GM12865 (cell line): Measurements from ENCODE around the gene GKN2.
"Not testable (repeated sequence)": the region's sequence is repeated elsewhere in the genome, so short reads cannot be mapped to it uniquely, and the experiment has no call there.

Experiments used
- DNase-seq: peaks from one replicate; pipeline ENCODE4 v3.0.0; 2010; ENCODE audit warnings: low read depth
- H3K4me3 ChIP-seq: 2 replicates; pipeline ENCODE4 v1.5.1; 2011; ENCODE audit warnings: mild to moderate bottlenecking, low read depth, low read length, control low read depth
- TF ChIP-seq, protein P1 (sequence below): IDR thresholded peaks from 2 replicates; pipeline ENCODE4 v1.5.1; 2011; ENCODE audit warnings: low read length, control low read depth, low read depth, inconsistent platforms; ENCODE audit not compliant: insufficient read depth; ENCODE audit errors: missing control alignments

GKN2 gene

DNA sequence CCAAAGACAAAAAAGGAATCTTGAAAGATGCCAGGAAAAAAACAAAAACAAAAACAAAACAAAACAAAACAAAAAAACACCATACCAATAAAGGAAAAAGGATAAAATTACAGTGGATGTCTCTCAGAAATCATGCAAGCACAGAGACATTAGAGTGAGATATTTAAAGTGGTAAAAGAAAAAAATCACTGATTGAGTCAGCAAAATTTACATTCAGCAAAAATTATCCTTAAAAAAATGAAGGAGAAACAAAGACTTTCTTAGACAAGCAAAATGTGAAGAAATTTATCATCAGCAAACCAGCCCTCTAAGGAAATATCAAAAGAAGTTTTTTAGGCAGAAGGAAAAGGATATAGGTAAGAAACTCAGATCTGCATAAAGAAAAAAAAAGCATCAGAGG lies 11.6 kb upstream of the GKN2 start:
- TF ChIP-seq, protein P1, sequence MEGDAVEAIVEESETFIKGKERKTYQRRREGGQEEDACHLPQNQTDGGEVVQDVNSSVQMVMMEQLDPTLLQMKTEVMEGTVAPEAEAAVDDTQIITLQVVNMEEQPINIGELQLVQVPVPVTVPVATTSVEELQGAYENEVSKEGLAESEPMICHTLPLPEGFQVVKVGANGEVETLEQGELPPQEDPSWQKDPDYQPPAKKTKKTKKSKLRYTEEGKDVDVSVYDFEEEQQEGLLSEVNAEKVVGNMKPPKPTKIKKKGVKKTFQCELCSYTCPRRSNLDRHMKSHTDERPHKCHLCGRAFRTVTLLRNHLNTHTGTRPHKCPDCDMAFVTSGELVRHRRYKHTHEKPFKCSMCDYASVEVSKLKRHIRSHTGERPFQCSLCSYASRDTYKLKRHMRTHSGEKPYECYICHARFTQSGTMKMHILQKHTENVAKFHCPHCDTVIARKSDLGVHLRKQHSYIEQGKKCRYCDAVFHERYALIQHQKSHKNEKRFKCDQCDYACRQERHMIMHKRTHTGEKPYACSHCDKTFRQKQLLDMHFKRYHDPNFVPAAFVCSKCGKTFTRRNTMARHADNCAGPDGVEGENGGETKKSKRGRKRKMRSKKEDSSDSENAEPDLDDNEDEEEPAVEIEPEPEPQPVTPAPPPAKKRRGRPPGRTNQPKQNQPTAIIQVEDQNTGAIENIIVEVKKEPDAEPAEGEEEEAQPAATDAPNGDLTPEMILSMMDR: no peak
- DNase-seq: no peak

DNA sequence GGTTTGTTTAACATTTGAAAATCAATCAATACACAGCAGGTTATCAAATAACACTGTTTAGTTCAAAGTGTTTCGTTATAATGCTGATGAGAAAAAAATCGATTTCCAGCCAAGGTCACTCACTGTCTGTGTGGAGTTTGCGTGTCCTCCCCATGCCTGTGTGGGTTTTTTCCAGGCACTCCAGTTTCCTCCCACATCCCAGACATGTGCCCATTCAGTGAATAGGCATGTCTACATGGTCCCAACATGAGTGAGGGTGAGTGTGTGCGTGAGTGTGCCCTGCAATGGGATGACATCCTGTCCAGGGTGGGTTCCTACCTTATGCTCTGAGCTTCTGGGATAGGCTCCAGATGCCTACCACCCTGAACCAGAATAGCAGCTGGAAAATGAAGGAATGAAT lies 8.7 kb upstream of the GKN2 start:
- no peak for DNase-seq
- TF ChIP-seq, protein P1: no peak
- H3K4me3 ChIP-seq: no peak overlapping the region

More for the DNA sequence above, 11.6 kb upstream of the GKN2 start:
- H3K4me3 ChIP-seq: no peak overlapping the region

- no peak for DNase-seq
- TF ChIP-seq, protein P1: no peak
- no peak overlapping the region for H3K4me3 ChIP-seq
Measured at GRCh38 chr2:68959001-68959400, 6.3 kb upstream of the GKN2 start.

- not testable (repeated sequence) for DNase-seq, H3K4me3 ChIP-seq
Measured at GRCh38 chr2:68955432-68955831, 2.7 kb upstream of the GKN2 start.

DNA sequence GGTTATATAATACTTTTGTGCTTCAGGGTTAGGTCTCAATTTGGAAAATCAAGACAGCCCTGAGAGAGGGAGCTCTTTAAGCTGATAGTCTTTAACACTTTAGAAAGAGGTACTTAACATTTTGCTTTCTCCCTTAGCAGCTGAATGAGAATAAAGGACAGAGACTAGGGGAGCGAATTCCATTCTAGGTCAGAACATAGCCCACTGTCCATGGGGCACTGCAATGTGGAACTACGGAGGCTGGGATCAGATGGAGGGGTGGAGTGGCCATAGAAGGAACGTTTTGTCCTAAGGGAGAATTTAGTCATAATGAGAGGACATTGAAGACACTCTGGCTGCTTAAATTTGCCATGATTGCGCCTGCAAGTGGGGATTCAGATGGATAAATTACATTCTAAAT lies 794 bp downstream of the GKN2 start:
- TF ChIP-seq, protein P1: no peak
- no peak for DNase-seq
- no peak overlapping the region for H3K4me3 ChIP-seq

- H3K4me3 ChIP-seq: no peak overlapping the region
- no peak for DNase-seq
- TF ChIP-seq, protein P1: no peak
Measured at GRCh38 chr2:68948710-68949109, 4.0 kb downstream of the GKN2 start.

GRCh38 chr2:68946117-68946516 lies 6.6 kb downstream of the GKN2 start:
- TF ChIP-seq, protein P1: no peak
- DNase-seq: no peak
- H3K4me3 ChIP-seq: no peak overlapping the region
